Fibroblast of the aortic adventitia (primary cell): ENCODE data around the gene PLPP4. TPM values are rescaled to one million over a fixed set of nuclear protein-coding genes. Genes with fewer than 3 reads are reported as not detected.

Experiments
- DNase-seq: peaks from one replicate; pipeline ENCODE4 v3.0.0-alpha.2; 2010; ENCODE audit warnings: low read depth
- H3K4me3 ChIP-seq: 2 replicates; pipeline ENCODE4 v1.5.1; 2011; ENCODE audit warnings: low read depth, mild to moderate bottlenecking, control low read depth, low read length, moderate library complexity
- total RNA-seq: library from RNA; depleted of rRNA; stranded (reverse); fragments of >200 nt; gene quantifications from 2 replicates; pipeline ENCODE4 v1.2.3, GENCODE V29; 2012; ENCODE audit warnings: low replicate concordance
- TF ChIP-seq, protein P1 (sequence below): IDR thresholded peaks from 2 replicates; pipeline ENCODE4 v1.5.1; 2011; ENCODE audit warnings: mild to moderate bottlenecking, low read length, control low read depth, inconsistent platforms; ENCODE audit not compliant: insufficient read depth

PLPP4 gene
- total RNA-seq, 1 donor: 7.5 TPM

DNA sequence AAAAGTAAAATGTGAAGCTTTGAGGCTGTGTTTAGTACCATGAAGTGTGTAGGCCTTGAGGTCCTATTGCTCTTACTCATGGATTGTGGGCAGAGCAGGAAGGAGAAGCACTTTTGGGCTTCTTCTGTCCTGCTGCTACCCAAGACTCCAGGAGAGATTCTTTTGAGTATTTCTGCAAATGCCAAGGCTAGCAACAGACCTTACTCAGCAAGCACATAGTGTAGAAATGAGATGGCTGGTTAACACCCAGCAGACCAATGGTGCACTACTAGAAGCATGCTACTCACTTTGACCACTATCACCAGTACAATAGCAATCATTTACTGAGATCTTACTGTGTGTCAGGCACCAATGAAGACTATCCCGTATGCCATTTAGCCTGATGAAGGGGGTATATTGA, 3.2 kb downstream of the PLPP4 start:
- no peak overlapping the region for H3K4me3 ChIP-seq
- peak; percentile 29 for DNase-seq
- TF ChIP-seq, protein P1, sequence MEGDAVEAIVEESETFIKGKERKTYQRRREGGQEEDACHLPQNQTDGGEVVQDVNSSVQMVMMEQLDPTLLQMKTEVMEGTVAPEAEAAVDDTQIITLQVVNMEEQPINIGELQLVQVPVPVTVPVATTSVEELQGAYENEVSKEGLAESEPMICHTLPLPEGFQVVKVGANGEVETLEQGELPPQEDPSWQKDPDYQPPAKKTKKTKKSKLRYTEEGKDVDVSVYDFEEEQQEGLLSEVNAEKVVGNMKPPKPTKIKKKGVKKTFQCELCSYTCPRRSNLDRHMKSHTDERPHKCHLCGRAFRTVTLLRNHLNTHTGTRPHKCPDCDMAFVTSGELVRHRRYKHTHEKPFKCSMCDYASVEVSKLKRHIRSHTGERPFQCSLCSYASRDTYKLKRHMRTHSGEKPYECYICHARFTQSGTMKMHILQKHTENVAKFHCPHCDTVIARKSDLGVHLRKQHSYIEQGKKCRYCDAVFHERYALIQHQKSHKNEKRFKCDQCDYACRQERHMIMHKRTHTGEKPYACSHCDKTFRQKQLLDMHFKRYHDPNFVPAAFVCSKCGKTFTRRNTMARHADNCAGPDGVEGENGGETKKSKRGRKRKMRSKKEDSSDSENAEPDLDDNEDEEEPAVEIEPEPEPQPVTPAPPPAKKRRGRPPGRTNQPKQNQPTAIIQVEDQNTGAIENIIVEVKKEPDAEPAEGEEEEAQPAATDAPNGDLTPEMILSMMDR: no peak

DNA sequence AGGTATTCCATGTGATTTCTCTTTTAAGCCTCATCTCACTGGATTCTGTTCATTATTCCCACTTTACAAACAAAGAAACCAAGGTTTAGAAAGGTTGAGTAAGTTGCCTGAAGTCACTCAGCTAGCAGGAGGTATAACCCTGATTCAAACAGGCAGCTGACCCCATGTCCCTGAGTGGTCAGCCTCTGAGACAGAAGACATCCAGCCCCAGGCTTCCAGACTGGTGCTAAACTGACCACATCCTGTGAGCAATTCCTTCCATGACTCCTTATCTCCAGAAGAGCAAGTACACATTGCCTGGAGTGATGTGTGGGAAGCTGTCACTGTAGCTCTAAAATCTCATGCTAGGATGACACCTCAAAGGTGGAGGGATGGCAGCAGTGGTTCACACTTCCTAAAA, 3.7 kb downstream of the PLPP4 start:
- DNase-seq: peak; percentile 92
- no peak overlapping the region for H3K4me3 ChIP-seq
- TF ChIP-seq, protein P1: no peak

- no peak overlapping the region for H3K4me3 ChIP-seq
- no peak for DNase-seq
- TF ChIP-seq, protein P1: no peak
Measured at GRCh38 chr10:120462018-120462682, 5.1 kb downstream of the PLPP4 start.

DNA sequence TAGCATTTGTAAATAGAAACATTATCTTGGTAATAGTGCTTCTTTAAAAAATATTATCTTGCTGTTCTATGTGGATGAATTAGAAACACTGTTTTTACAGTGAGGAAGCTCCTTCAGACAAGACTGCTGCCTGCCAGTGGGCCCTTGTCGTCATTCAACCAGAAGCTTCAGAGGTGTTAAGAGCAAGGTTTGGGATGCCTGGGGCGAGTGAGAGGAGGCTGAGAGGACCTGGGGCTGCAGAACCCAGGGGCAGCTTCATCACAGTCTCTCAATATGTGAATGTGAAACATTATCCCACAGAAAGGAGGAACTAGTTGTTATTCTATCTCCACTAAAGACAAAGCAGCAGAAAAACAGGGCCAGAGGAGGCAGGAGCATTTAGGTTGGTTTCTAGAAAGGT, 8.1 kb downstream of the PLPP4 start:
- TF ChIP-seq, protein P1: no peak
- no peak for DNase-seq
- no peak overlapping the region for H3K4me3 ChIP-seq

DNA sequence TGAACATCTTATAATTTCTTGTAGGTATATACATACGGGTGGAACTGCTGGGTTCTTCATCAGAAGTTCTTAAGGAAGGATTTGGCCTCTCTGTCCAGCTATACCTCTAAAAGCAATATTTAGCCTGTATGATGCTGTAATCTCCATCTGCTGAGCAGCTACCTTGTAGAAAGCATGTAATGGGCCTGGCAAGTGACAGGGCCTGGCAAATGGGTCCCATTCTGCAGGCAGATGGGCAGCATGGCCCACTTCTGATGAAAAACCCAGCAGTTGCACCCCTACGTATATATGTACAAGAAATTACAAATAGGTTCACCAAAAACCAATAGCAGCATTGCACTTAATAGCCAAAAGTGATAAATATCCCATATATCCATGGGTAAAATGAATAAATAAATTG, 9.0 kb downstream of the PLPP4 start:
- TF ChIP-seq, protein P1: no peak
- no peak for DNase-seq
- H3K4me3 ChIP-seq: no peak overlapping the region

DNA sequence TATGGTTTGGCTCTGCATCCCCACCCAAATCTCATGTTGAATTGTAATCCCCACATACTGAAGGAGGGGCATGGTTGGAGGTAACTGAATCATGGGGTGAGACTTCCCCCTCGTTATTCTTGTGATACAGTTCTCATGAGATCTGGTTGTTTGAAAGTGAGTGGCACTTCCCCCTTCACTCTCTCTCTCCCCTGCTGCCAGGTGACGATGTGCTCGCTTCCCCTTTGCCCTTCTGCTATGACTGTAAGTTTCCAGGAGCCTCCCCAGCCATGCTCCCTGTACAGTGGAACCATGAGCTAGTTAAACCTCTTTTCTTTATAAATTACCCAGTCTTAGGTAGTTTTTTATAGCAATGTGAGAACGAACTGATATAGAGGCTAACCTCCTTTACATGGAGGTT, 16.6 kb downstream of the PLPP4 start:
- H3K4me3 ChIP-seq: no peak overlapping the region
- no peak for DNase-seq
- TF ChIP-seq, protein P1: no peak

DNA sequence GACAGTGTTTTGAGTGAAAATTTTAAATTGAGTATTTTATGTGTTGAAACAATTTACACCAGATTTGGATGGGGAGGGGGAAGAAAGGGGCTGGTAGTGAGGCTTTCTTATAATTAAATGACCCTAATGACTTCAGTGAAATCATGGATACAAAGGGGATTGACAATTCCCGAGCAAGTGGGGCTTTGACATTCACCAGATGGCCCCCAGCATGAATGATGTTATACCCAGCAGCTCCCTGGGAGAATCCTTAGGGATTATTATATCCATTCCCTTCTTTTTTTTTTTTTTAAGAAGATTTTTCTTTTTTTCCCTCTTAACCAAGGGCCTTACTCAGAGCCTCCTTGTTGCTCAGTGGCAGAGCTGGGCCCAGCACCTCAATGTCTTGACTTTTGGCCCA, 17.9 kb downstream of the PLPP4 start:
- no peak for DNase-seq
- TF ChIP-seq, protein P1: no peak

More for the DNA sequence above, 17.9 kb downstream of the PLPP4 start:
- H3K4me3 ChIP-seq: no peak overlapping the region
